ENCODE data around the gene USH1C. TPM values are rescaled to one million over a fixed set of nuclear protein-coding genes. Genes with fewer than 3 reads are reported as not detected.

USH1C gene
- total RNA-seq, 1 experiment from 2014 or later, result 0.47 TPM

DNA sequence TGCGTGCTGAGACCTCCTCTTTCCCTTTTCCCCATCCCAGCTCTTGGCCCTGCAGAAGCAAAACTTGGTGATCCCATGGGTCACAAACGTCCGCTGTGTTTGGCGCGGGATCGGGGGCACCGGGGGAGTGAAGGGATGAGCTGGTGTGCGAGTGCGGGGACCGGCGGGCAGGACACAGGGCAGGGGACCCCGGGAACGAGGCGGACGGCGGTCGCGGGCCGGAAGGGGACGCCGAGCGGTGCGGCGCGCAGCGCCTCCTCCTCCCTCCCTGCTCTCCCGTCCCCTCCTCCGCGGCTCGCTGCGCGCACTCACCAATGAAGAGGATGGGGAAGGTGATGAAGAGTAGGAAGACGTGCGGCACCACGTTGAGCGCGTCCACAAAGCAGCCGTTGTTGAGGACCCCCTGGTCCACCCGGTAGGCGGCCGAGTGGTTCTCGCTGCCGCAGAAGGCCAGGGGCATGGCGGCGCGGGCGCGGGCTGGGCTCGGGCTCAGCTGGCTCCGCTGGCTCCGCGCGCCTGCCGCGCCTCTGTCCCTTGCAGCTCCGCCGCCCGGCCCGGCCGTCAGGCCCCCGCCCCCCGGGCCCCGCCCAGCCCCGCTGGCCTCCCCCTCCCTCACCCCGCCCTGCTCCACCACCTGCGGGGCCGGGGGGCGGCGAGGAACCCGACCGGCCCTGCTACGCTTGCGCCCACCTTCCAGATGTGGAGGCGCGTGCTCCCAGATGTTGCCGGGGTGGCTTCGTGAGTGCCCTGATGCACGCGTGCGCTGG lies 67.7 kb downstream of the USH1C start, which contains the start of gene ABCC8:
Gene ABCC8, minus strand, starts transcription at position 529 of the 767 bp plus-strand sequence. Its CDS starts 69 bp downstream, at position 460.
- no peak within 1 kb of the TSS for H3K4me3 ChIP-seq
- H3K9me3 ChIP-seq (replicated peaks), result no peaks in the 10 kb centered on the region
- H3K36me3 ChIP-seq, result no peaks in the 10 kb centered on the region
- no peaks in the 10 kb centered on the region for H3K4me1 ChIP-seq
- no peak for DNase-seq
- H3K27ac ChIP-seq, result no peak within 1 kb of the TSS
- peaks cover 5% of the 10 kb centered on the region; the same call in 1 of the 2 replicates for H3K27me3 ChIP-seq

- H3K4me1 ChIP-seq, result no peaks in the 10 kb centered on the region
- H3K36me3 ChIP-seq, result no peaks in the 10 kb centered on the region
- no peak overlapping the region for H3K27ac ChIP-seq
- no peaks in the 10 kb centered on the region for H3K9me3 ChIP-seq (replicated peaks)
- no peak for DNase-seq
- H3K4me3 ChIP-seq, result no peak overlapping the region
- peaks cover 5% of the 10 kb centered on the region; the same call in 1 of the 2 replicates for H3K27me3 ChIP-seq
Observed at GRCh38 chr11:17475666-17476316, 68.4 kb downstream of the USH1C start.

GRCh38 chr11:17473071-17473744 lies 71.0 kb downstream of the USH1C start:
- Histone ChIP-seq H3K4me3 (no peak overlapping the region), H3K27me3 (peaks cover 5% of the 10 kb centered on the region; the same call in 1 of the 2 replicates), H3K4me1 (no peaks in the 10 kb centered on the region), H3K9me3 (replicated peaks) (no peaks in the 10 kb centered on the region), H3K27ac (no peak overlapping the region), H3K36me3 (no peaks in the 10 kb centered on the region)
- peak; percentile 32 to 57 for DNase-seq

DNA sequence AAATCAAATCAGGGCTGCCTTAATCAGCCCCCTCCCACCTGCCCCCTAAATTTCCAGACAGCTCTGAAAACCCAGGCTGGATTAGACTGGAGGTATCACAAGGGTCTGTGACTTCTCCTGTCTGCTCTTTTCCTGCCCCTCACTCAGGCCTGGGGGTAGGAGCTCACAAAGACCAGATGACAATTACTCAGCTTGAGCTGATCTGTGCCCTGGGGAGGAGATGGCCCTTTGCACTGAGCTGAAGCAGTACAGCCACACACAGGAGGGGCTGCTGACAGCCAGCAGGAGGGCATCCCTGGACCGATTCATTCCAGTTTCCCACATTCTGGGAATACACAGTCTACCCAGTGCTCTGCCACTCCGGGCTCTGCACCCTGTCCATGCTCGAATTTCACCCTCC lies 71.7 kb downstream of the USH1C start:
- no peak overlapping the region for H3K4me3 ChIP-seq
- H3K36me3 ChIP-seq, result no peaks in the 10 kb centered on the region
- no peaks in the 10 kb centered on the region for H3K4me1 ChIP-seq
- no peak overlapping the region for H3K27ac ChIP-seq
- no peak for DNase-seq
- no peaks in the 10 kb centered on the region for H3K9me3 ChIP-seq (replicated peaks)
- H3K27me3 ChIP-seq, result peaks cover 9% of the 10 kb centered on the region

GRCh38 chr11:17471501-17471900 lies 72.7 kb downstream of the USH1C start:
- Histone ChIP-seq H3K36me3 (no peaks in the 10 kb centered on the region), H3K27ac (no peak overlapping the region), H3K27me3 (peaks cover 9% of the 10 kb centered on the region), H3K9me3 (replicated peaks) (no peaks in the 10 kb centered on the region), H3K4me1 (no peaks in the 10 kb centered on the region), H3K4me3 (no peak overlapping the region)
- DNase-seq, result no peak

DNA sequence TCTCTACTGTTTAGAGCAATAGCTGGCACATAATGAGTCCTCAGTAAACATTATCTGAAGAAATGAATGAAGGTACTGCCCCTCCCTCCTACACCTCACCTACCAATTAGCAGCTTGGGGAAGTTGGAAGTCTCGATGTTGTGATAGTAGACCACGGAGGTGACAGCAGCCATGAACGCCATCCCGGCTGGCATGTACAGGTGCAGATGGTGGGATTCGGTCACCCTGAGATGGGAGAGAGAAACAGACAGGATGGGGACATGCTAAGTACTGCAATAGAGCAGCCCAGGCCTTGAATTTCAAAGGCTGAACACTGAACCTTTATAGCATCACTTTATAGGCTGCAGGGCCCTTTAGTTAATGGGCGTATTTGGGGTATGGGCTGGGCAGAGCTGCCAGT lies 74.2 kb downstream of the USH1C start:
- Histone ChIP-seq H3K4me1 (no peaks in the 10 kb centered on the region), H3K27me3 (peaks cover 9% of the 10 kb centered on the region), H3K36me3 (no peaks in the 10 kb centered on the region), H3K27ac (no peak overlapping the region), H3K4me3 (no peak overlapping the region), H3K9me3 (replicated peaks) (no peaks in the 10 kb centered on the region)
- no peak for DNase-seq

- H3K4me1 ChIP-seq, result no peaks in the 10 kb centered on the region
- H3K27ac ChIP-seq, result no peak overlapping the region
- peaks cover 8% of the 10 kb centered on the region for H3K27me3 ChIP-seq
Observed at GRCh38 chr11:17468122-17468521, 76.1 kb downstream of the USH1C start.

DNA sequence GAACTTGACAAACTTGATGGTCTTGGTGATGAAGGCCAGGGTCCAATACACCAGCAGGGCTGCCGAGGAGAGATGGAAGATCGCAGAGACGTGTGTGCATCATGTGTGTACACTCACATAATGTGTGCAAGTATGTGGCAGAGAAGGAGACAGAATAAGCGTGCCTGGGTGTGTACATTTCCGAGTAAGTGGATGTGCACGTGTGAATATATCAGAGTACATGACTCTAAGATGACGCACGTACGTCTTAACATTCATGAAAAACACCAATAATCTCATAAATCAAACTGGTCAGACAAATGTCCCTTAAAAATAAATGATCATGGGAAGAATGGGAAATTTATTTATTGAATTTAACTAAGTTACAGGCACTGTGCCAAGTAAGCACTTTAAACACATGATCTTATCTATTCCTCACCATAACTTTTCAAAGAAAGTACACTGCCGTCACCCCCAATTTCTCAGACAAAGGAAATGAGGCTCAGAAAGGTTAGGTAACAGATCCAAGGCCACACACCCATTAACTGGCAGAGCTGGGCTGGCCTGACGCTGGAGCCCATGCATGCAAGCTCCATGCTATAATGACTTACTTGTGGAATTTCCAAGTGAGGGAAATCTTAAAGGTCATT lies 80.6 kb downstream of the USH1C start:
- no peak for DNase-seq
- Histone ChIP-seq H3K4me3 (no peak overlapping the region), H3K27ac (no peak overlapping the region), H3K9me3 (replicated peaks) (0 out of 2 replicates have a peak, but pooled peaks cover 3% of the 10 kb centered on the region), H3K36me3 (no peaks in the 10 kb centered on the region), H3K27me3 (peaks cover 7% of the 10 kb centered on the region; the same call in 1 of the 2 replicates), H3K4me1 (no peaks in the 10 kb centered on the region)

More at GRCh38 chr11:17468122-17468521, 76.1 kb downstream of the USH1C start:
- Histone ChIP-seq H3K4me3 (no peak overlapping the region), H3K9me3 (replicated peaks) (no peaks in the 10 kb centered on the region), H3K36me3 (no peaks in the 10 kb centered on the region)
- DNase-seq, result no peak

DNA sequence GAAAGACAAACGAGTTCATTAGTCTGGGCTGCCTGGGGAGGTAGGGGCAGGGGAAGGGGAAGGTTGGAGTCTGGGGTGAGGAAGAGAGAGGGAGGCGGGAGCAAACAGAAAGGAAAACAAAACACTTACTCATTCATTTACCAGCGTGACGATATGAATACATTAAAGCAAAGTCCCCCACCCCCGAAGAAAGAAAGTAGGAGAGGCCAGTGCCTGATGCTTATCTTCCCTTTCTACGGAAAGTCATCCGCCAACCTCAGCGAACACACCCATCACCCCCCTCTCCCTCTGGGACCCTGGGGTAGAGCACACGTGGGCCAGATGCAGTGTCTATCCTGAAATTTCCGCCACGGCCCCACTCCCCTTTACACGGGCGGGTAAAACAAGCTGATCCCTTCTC lies 81.3 kb downstream of the USH1C start:
- Histone ChIP-seq H3K27ac (no peak overlapping the region), H3K27me3 (peaks cover 7% of the 10 kb centered on the region), H3K4me3 (no peak overlapping the region), H3K36me3 (no peaks in the 10 kb centered on the region), H3K9me3 (replicated peaks) (0 out of 2 replicates have a peak, but pooled peaks cover 3% of the 10 kb centered on the region), H3K4me1 (no peaks in the 10 kb centered on the region)
- DNase-seq, result no peak

GRCh38 chr11:17460406-17460805 lies 83.8 kb downstream of the USH1C start:
- Histone ChIP-seq H3K4me1 (no peaks in the 10 kb centered on the region), H3K9me3 (replicated peaks) (0 out of 2 replicates have a peak, but pooled peaks cover 3% of the 10 kb centered on the region), H3K27ac (no peak overlapping the region), H3K27me3 (peaks cover 19% of the 10 kb centered on the region), H3K36me3 (no peaks in the 10 kb centered on the region), H3K4me3 (no peak overlapping the region)
- no peak for DNase-seq

DNA sequence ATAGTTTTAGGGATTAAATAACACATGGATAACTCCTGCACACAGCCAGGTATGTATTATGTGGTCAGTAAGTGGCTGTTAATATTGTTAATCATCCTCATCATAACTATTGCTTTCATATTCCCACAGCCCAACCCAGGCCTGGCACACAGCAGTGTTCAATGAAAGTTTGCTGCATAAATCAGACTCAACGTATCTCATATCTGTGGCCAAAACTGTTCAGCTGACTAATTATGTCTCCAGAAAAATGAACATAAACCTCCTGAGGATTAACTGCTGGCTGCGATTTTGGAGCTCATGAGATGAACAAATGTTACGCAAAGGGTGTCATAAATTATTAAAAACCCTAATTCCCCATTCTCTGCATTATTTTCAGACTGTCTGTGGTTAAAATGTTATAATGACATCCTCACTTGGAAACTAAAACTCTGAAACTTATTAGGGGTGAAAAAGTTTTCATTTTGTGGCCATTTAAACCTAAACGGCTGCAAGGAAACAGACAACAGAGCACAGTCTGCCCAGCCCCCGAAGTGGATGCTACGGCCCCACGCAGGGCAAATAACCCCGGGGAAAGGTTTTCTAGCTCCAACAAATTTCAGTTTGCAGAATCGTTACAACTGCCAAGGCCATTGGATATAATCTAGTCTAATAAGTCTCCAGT lies 84.8 kb downstream of the USH1C start:
- Histone ChIP-seq H3K36me3 (no peaks in the 10 kb centered on the region), H3K27ac (no peak overlapping the region), H3K27me3 (peaks cover 25% of the 10 kb centered on the region), H3K4me3 (no peak overlapping the region), H3K9me3 (replicated peaks) (0 out of 2 replicates have a peak, but pooled peaks cover 3% of the 10 kb centered on the region), H3K4me1 (no peaks in the 10 kb centered on the region)
- no peak for DNase-seq

GRCh38 chr11:17458268-17458667 lies 85.9 kb downstream of the USH1C start:
- Histone ChIP-seq H3K36me3 (no peaks in the 10 kb centered on the region), H3K27ac (no peak overlapping the region)
- no peak for DNase-seq

DNA sequence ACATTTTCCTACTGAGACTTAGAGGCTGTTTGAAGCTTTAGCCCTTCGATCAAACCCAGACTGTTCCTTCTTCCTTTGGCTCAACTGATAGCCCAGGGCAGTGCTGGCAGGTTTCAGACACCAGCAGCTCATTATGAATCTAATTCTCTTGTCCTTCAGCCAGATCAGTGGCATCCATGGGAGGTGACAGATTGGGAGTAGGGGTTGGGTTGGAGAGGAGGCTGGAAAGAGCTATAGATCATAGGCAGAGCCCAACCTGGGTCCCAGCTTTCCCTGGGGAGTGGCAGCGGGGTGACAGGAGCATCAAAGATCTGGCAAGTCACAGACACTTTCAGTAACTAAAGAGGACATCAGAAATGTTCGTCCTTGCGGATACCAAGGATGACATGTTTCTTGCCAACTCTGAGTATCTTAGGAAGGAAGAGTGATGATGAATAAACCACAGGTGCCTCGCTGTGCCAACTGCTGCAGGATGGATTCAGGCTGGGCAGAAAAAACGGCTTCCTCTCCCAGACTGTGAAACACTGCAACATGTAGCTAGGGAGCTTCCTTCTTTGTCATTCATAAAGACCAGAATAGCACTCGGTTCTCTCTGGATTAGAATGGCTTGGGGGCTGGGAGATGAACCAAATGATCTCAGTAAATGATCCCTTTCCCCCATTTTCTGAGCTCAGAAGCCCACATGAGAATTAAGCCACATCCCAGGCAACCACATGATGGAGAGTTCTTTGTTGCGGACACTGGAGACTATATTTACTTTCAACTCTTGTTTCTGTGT lies 86.6 kb downstream of the USH1C start:
- no peaks in the 10 kb centered on the region for H3K4me1 ChIP-seq
- DNase-seq, result no peak
- H3K36me3 ChIP-seq, result no peaks in the 10 kb centered on the region
- H3K4me3 ChIP-seq, result no peak overlapping the region
- H3K27ac ChIP-seq, result no peak overlapping the region
- H3K9me3 ChIP-seq (replicated peaks), result 0 out of 2 replicates have a peak, but pooled peaks cover 3% of the 10 kb centered on the region
- H3K27me3 ChIP-seq, result peaks cover 25% of the 10 kb centered on the region

More at GRCh38 chr11:17458268-17458667, 85.9 kb downstream of the USH1C start:
- Histone ChIP-seq H3K4me3 (no peak overlapping the region), H3K27me3 (peaks cover 25% of the 10 kb centered on the region), H3K4me1 (no peaks in the 10 kb centered on the region), H3K9me3 (replicated peaks) (0 out of 2 replicates have a peak, but pooled peaks cover 3% of the 10 kb centered on the region)

Data from SJCRH30 (cell line).